GM12878 (cell line): ENCODE data around the gene TPPP. TPM values are rescaled to one million over a fixed set of nuclear protein-coding genes. Genes with fewer than 3 reads are reported as not detected.

Experiments used
- E4F1 ChIP-seq: fragments of 450-650 bp; IDR thresholded peaks from 2 replicates; pipeline ENCODE4 v1.6.1; 2018; ENCODE audit warnings: borderline replicate concordance, mild to moderate bottlenecking; ENCODE audit not compliant: partially characterized antibody
- ESRRA ChIP-seq: IDR thresholded peaks from 2 replicates; pipeline ENCODE4 v1.6.1; 2012; ENCODE audit warnings: mild to moderate bottlenecking, low read length, improper control_type of control experiment
- IKZF2 ChIP-seq, 2 experiments: fragments of 450-650 bp; IDR thresholded peaks; 2 replicates each; pipeline ENCODE4 v1.6.1; 2017; ENCODE audit warnings: mild to moderate bottlenecking in 2 of 2, moderate library complexity in 2 of 2
- MEF2B ChIP-seq: fragments of 450-650 bp; IDR thresholded peaks from 2 replicates; pipeline ENCODE4 v1.6.1; 2018; ENCODE audit warnings: mild to moderate bottlenecking, moderate library complexity; ENCODE audit not compliant: partially characterized antibody, poor library complexity, severe bottlenecking
- ZBTB4 ChIP-seq: fragments of 450-650 bp; formaldehyde crosslinking; IDR thresholded peaks from 2 replicates; pipeline ENCODE4 v1.4.0; 2022; ENCODE audit warnings: mild to moderate bottlenecking, moderate library complexity
- polyA plus RNA-seq, 11 experiments: library from polyadenylated mRNA; depleted of rRNA in 4 of 11; unstranded in 6 of 11; stranded (reverse) in 5 of 11; fragments of >200 nt; fragmentation: Nextera tagmentation in 4 of 11; fragmentation: Illumina TruSeq in 1 of 11; extraction: Ambion mirVana in 4 of 11; extraction: Trizol in 1 of 11; gene quantifications; 1 replicate in 1 of 11; 2 replicates in 10 of 11; pipeline versions ENCODE4 v1.2.1 to v1.2.3, GENCODE V29; 2011 to 2016; ENCODE audit warnings: inconsistent platforms in 2 of 11, missing spikeins in 2 of 11, low read depth in 1 of 11
- total RNA-seq, 4 experiments: library from RNA; depleted of rRNA in 3 of 4; stranded (reverse); fragments of >200 nt in 3 of 4; fragmentation: Illumina TruSeq in 1 of 4; extraction: Trizol in 1 of 4; gene quantifications; 2 replicates each; pipeline versions ENCODE4 v1.2.1 to v1.2.3, GENCODE V29; 2013 to 2021

Gene TPPP
- total and polyA plus RNA-seq, 10 of the 15 experiments (the other 5 are each of a cell fraction or from before 2014, with no cell fraction given) = under 0.01 to 0.24 (median 0.04) TPM; not detected in 4

- TF ChIP-seq E4F1 = no peak
- TF ChIP-seq ZBTB4 (CRISPR knock-in tag) = no peak
- no peak for TF ChIP-seq ESRRA
- TF ChIP-seq MEF2B = no peak
- TF ChIP-seq IKZF2 (IDR thresholded peaks at IDR 0.05) = no peak
Observed at GRCh38 chr5:673161-673830, 19.9 kb downstream of the TPPP start (continued).
